Transverse colon (tissue), 4 donors: ENCODE measurements around the gene USP28.

ENCODE experiments used
- CTCF ChIP-seq, 5 experiments: fragments of 200-600 bp in 3 of 5; fragments of 450-650 bp in 2 of 5; sonication (generic) in 3 of 5; IDR thresholded peaks; 1 replicate in 2 of 5; 2 replicates in 3 of 5; pipeline ENCODE4 v1.5.1; 2016 to 2017; ENCODE audit warnings: antibody characterized with exemption in 5 of 5, inconsistent platforms in 3 of 5, mild to moderate bottlenecking in 2 of 5, moderate library complexity in 1 of 5
- POLR2A ChIP-seq: fragments of 450-650 bp; IDR thresholded peaks from one replicate; pipeline ENCODE4 v1.6.1; 2016; ENCODE audit warnings: antibody characterized with exemption, mild to moderate bottlenecking, moderate library complexity
- POLR2AphosphoS5 ChIP-seq, 3 donors: sonication (generic); formaldehyde crosslinking; IDR thresholded peaks; one replicate each; pipeline ENCODE4 v1.6.1; 2016; ENCODE audit warnings: antibody characterized with exemption in 3 of 3

DNA sequence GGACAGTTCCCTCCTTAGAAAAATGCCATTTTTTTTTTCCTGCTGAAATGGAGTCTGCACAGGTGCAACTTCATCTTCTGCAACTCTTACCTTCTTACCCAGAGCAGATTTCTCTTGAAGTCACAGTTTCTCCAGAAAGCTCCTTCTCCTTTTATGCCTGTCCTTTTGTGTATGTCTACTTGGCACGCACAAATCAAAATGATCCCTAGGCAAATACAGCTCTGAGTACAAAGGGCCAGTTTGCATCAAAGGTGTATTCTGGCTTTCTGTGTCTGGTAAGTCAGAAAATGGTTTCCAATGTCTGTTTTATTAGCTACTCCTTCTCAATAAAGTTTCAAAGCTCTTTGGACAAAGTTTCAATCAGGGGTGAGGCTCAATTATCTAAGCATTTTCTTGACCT, 93.2 kb downstream of the USP28 start:
- no peak for TF ChIP-seq CTCF (IDR thresholded peaks at IDR 0.05)
- no peak for TF ChIP-seq POLR2A
- TF ChIP-seq POLR2AphosphoS5 (IDR thresholded peaks at IDR 0.05), result no peak
